ENCODE data around the gene USP30.

DNA sequence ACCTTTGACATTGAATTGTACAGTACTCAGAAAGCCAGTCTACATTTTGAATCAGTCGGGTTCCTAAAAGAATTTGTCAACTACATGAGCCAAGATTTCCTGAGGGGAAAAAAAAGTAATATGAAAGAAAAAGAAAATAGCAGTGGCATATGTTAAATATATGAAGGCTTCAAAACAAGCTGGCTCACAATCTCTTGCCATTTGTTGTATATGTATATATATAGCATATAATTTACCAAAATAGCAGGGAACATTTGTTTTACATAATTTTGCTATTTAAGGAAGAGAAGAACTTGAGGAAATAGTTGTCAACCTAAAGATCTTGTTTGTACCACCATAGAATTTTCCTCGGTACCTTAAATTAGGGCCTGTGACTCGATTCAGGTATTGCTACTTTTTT lies 48.4 kb upstream of the USP30 start:
- TF ChIP-seq CTCF (IDR thresholded peaks at IDR 0.05) (no peak), POLR2A (IDR thresholded peaks at IDR 0.05) (no peak)
